ENCODE measurements around the gene TBC1D2B. TPM values are rescaled to one million over a fixed set of nuclear protein-coding genes. Genes with fewer than 3 reads are reported as not detected.
A peak's percentile ranks its signal among the peaks of the same experiment; 100 is the strongest.
"Not testable (repeated sequence)": the region's sequence is repeated elsewhere in the genome, so short reads cannot be mapped to it uniquely, and the experiment has no call there.

TBC1D2B gene
- polyA plus RNA-seq, 3 donors, result 25.9 to 30.5 (median 28.0) TPM

GRCh38 chr15:77977903-77978758 is 99.4 kb downstream of the TBC1D2B start:
- DNase-seq, result not testable (repeated sequence)

GRCh38 chr15:77976760-77977525 is 100.6 kb downstream of the TBC1D2B start:
- DNase-seq, result not testable (repeated sequence)

GRCh38 chr15:77976095-77976450 is 101.4 kb downstream of the TBC1D2B start:
- DNase-seq, result not testable (repeated sequence)

GRCh38 chr15:77975332-77976094 is 102.0 kb downstream of the TBC1D2B start:
- DNase-seq, result no peak

- DNase-seq, result no peak
Measured at GRCh38 chr15:77974416-77975331, 102.8 kb downstream of the TBC1D2B start.

- no peak for DNase-seq
Measured at GRCh38 chr15:77974098-77974414, 103.5 kb downstream of the TBC1D2B start.

GRCh38 chr15:77973273-77974097 is 104.0 kb downstream of the TBC1D2B start:
- DNase-seq, result not testable (repeated sequence)

- not testable (repeated sequence) for DNase-seq
Measured at GRCh38 chr15:77972706-77973105, 104.8 kb downstream of the TBC1D2B start.

GRCh38 chr15:77971875-77972274 is 105.6 kb downstream of the TBC1D2B start:
- DNase-seq, result not testable (repeated sequence)

- DNase-seq, result not testable (repeated sequence)
Measured at GRCh38 chr15:77970813-77971360, 106.6 kb downstream of the TBC1D2B start.

GRCh38 chr15:77969055-77969454 is 108.5 kb downstream of the TBC1D2B start:
- no peak for DNase-seq

GRCh38 chr15:77967798-77968197 is 109.7 kb downstream of the TBC1D2B start:
- no peak for DNase-seq

- not testable (repeated sequence) for DNase-seq
Measured at GRCh38 chr15:77967235-77967615, 110.3 kb downstream of the TBC1D2B start.

GRCh38 chr15:77966540-77967234 is 110.8 kb downstream of the TBC1D2B start:
- DNase-seq, result no peak

- DNase-seq, result no peak
Measured at GRCh38 chr15:77964193-77964592, 113.3 kb downstream of the TBC1D2B start.

GRCh38 chr15:77959432-77959879 is 118.1 kb downstream of the TBC1D2B start:
- peak; percentile 71 for DNase-seq

- DNase-seq, result not testable (repeated sequence)
Measured at GRCh38 chr15:77958716-77959431, 118.6 kb downstream of the TBC1D2B start.

- DNase-seq, result not testable (repeated sequence)
Measured at GRCh38 chr15:77958021-77958420, 119.5 kb downstream of the TBC1D2B start.

Data from renal pelvis (tissue), 4 donors.